GM10266 (cell line): Measurements from ENCODE around the gene VAC14.

Experiments used
- DNase-seq: peaks from one replicate; pipeline ENCODE4 v3.0.0; 2012; ENCODE audit errors: extremely low spot score
- TF ChIP-seq, protein P1 (sequence below): IDR thresholded peaks from 2 replicates; pipeline ENCODE4 v1.5.1; 2012; ENCODE audit warnings: mild to moderate bottlenecking, low read depth; ENCODE audit not compliant: control insufficient read depth, insufficient read depth; ENCODE audit errors: missing control alignments

Gene VAC14

DNA sequence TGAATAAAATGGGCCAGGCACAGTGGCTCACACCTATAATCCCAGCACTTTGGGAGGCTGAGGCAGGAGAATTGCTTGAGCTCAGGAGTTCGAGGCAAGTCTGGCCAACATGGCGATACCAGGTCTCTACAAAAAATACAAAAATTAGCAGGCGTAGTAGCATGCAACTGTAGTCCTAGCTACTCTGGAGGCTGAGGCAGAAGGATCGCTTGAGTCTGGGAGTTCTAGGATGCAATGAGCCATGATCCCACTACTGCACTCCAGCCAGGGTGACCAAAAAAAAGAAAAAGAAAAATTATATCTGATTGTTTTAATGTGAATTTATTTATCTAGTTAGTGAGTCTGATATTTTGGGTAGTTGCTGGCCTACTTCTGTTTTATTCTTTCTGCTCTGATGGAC is 147.6 kb downstream of the VAC14 start:
- DNase-seq = no peak
- TF ChIP-seq, protein P1, sequence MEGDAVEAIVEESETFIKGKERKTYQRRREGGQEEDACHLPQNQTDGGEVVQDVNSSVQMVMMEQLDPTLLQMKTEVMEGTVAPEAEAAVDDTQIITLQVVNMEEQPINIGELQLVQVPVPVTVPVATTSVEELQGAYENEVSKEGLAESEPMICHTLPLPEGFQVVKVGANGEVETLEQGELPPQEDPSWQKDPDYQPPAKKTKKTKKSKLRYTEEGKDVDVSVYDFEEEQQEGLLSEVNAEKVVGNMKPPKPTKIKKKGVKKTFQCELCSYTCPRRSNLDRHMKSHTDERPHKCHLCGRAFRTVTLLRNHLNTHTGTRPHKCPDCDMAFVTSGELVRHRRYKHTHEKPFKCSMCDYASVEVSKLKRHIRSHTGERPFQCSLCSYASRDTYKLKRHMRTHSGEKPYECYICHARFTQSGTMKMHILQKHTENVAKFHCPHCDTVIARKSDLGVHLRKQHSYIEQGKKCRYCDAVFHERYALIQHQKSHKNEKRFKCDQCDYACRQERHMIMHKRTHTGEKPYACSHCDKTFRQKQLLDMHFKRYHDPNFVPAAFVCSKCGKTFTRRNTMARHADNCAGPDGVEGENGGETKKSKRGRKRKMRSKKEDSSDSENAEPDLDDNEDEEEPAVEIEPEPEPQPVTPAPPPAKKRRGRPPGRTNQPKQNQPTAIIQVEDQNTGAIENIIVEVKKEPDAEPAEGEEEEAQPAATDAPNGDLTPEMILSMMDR = no peak

DNA sequence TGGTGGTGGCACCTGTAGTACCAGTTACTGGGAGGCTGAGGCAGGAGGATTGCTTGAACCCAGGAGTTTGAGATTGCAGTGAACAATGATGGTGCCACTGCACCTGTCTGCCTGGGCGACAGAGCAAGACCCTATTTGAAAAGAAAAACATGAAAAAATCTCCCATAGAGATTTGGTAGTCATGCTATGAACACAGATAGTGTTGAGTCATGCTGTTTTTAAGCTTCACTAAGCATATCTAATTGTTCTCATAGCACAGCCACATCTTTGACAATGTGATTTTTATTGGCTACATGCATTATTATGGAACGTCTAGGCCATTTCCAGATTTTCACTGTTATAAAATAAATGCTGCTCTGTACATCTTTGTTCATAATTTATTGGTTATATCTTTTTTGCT is 148.6 kb downstream of the VAC14 start:
- TF ChIP-seq, protein P1 = no peak
- no peak for DNase-seq

DNA sequence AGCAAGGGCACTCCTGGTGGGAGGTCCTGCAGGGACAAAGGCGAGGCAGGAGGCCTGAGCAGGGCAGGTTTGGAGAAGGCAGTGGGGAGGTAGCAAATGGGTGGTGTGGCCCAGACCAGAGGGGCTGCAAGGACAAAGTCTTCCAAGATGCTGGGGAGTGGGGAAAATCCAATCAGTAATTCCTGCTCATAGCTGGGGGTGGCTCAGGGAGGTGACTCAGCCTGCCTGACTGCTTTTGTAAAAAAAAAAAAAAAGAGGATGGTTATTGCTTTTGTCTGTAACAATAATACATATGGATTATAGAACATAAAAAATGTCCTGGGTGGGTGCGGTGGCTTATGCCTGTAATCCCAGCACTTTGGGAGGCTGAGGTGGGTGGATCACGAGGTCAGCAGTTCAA is 149.4 kb downstream of the VAC14 start:
- TF ChIP-seq, protein P1 = no peak

DNA sequence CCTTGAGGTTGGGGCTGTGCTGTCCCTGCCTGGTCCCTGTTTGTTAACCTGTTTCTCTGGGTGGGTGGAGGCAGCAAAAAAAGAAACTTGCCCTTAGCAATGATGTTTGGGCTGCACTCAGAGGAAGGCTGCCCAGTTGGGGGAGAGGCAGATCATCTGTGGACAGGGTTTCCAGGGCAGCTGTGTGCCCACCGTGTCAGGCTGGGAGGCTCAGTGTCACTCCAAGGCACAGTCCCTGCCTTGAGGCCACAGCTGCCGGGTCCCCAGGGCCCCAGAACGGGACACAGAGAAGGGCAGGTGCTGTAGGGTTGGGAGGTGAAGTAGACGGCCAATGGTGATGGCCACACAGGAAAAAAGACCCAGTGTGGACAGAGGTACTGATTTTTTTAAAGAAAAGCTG is 150.7 kb downstream of the VAC14 start:
- TF ChIP-seq, protein P1 = no peak
- no peak for DNase-seq

More for the DNA sequence above, 149.4 kb downstream of the VAC14 start:
- DNase-seq = no peak

DNA sequence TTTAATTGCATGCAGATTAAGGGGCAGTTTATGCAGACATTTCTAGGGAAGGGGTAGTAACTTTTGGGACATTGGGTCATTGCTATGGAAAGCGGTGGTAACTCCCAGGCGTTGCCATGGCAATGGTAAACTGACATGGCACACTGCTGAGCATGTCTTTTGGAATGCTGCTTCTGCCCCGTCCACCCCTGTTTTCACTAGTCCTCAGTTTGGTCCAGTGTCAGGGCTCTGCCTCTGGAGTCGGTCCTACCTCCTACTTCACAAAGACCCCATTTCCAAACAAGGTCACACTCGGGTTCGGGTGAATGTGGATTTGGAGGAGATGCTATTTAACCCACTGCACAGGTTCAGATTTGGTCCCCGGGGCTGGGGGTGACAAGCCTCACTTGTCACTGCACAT is 151.7 kb downstream of the VAC14 start:
- TF ChIP-seq, protein P1 = no peak
- no peak for DNase-seq

DNA sequence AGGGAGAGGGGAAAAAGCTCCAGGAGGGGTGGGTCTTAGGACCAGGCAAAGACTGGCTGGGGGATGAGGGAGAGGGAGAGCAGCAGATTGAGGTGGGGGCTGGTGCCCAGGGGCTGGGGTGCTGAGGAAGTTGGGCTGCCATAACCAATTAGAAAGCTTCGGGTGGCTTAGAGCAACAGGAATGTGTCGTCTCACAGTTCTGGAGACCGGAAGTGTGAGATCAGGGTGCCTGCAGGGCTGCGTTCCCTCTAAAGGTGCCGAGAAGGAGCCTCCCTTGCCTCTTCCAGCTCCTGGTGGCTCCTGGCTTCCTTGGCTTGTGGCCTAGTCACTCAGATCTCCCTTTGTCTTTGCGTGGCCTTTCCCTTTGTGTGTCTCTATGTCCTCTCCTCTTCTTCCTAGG is 152.4 kb downstream of the VAC14 start:
- DNase-seq = no peak
- TF ChIP-seq, protein P1 = no peak

DNA sequence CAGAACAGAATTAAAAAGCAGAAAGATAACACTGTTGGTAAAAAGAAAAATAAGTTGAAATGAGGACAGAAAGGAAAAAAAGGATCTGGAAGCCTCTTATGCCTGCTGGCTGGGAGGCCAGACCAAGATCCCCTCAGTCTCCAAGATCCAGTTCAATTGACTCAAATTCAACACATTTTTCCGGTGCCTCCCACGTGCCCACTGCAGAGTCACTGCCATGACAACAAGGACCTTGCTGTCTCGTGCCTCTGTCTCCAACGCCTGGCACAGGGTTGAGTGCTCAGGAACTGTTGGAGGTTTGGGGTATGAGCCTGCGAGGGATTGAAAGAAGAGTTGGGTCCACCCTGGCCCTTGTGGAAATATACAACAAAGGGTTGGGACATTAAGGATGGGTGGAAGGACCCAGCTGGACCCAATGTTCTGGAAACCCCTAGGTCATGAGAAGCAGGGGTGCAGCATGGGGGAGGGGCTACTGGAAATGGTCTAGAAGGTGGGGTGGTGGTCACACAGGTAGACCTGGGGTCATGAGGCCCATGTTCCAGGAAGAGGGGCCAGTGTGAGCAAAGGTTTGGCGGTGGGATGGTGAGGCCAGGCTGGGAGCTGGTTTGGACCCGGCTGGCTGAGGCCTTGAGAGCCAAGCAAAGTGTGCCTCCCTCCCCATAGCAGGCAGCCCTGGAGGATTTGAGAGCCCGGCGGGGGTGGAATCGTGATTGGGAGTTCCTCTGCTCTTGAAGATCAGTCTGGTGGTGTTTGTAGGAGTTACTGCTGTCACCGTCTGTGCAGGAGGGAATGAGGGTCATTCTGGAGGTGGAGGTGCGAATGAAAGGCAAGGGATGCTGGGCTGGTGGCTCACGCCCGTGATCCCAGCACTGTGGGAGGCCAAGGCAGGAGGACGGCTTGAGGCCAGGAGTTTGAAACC is 153.3 kb downstream of the VAC14 start:
- no peak for DNase-seq
- TF ChIP-seq, protein P1 = no peak
